TTC549 (cell line): ENCODE results near the gene KBTBD12.
"Not testable (repeated sequence)": the region's sequence is repeated elsewhere in the genome, so short reads cannot be mapped to it uniquely, and the experiment has no call there.

Experiments
- FAIRE-seq: peaks from 2 replicates; lab custom pipeline; 2012; peaks lifted over from hg19 to GRCh38; lab: Jason Lieb, UNC

Gene KBTBD12, protein sequence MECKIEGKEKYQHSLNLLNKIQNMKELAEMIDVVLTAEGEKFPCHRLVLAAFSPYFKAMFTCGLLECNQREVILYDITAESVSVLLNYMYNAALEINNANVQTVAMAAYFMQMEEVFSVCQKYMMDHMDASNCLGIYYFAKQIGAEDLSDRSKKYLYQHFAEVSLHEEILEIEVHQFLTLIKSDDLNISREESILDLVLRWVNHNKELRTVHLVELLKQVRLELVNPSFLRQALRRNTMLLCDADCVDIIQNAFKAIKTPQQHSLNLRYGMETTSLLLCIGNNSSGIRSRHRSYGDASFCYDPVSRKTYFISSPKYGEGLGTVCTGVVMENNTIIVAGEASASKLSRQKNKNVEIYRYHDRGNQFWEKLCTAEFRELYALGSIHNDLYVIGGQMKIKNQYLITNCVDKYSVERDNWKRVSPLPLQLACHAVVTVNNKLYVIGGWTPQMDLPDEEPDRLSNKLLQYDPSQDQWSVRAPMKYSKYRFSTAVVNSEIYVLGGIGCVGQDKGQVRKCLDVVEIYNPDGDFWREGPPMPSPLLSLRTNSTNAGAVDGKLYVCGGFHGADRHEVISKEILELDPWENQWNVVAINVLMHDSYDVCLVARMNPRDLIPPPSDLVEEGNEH

DNA sequence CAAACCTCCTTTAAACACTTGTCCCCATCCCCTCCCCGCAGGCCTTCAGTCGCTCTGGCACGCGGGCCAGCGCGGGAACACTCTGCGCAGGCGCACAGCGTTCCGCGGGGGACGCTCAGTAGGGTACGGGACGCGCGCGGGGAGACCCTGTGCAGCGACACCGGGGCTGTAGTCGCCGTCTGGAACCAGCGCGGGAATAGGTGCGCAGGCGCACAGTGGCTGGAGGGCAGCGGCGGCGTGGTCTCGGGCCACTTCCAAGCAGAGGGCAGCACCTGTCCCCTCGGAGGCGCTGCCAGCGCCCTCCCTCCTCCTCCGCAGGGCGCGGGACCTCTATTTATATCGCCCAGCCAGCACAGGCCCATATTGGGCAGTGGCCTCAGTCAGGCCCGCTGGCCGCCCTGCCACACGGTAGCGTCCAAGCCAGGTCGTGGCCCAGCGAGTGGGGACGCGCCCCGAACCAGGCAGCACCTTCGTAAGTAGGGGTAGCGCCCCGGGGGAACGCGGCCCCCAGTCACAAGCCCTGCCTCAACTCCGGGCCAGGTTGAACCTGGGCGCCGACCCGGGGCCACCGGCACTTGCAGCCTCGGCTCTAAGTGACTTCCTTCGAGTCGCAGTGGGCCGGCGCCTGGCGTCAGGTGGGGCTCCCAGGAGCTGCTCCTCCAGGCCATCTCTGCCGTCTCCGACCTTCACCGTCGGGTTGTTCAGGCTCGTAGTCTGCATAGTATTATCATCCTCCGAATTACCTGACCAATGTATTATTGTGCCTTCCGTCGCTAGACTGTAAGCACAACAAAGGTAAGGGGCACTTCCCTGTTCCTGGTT is at the start of gene KBTBD12:
TSS of gene KBTBD12 (plus strand) at position 118 of the 822 bp plus-strand sequence. CDS start 7,830 bp downstream, outside the sequence.
- FAIRE-seq: no peak

GRCh38 chr3:127865941-127866340 is 49.1 kb upstream of the KBTBD12 start:
- no peak for FAIRE-seq

- no peak for FAIRE-seq
Observed at GRCh38 chr3:127867412-127867811, 47.6 kb upstream of the KBTBD12 start.

DNA sequence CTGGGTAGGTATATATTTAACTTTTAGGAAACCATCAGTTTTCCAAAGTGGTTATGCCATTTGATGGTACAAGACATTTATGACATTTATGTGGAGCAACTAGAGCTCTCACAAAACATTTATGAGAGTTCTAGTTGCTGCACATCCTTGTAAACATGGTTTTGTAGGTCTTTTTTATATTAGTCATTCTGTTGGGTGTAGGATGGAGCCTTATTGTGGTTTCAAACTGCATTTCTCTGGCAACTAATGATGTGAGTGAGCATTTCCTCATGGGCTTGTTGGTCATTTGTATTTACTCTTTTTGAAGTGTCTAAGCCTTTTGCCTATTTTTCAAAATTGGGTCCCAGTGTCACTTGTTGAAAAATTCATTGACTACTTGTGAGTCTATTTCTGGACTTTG is 47.0 kb upstream of the KBTBD12 start:
- no peak for FAIRE-seq

- FAIRE-seq: no peak
Observed at GRCh38 chr3:127870156-127870555, 44.9 kb upstream of the KBTBD12 start.

GRCh38 chr3:127874097-127874496 is 40.9 kb upstream of the KBTBD12 start:
- not testable (repeated sequence) for FAIRE-seq

GRCh38 chr3:127881586-127881985 is 33.4 kb upstream of the KBTBD12 start:
- FAIRE-seq: no peak

DNA sequence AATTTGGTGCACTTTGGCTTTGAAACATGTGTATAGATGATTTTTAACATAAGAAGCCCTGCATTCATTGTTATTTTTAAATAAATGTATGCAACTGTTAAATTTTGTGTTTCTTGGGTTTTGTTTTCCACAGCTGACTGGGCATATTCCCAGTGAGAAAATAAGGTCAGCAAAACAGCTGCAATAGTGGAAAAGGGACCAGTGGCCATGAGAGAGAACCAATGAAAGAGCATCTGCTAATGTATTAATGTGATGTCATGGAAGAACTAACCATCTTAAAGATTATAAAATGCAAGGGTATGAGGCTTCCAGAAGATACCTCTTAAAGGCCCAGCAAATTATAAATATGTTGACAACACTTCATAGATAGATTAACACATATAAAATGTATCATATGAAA is 31.0 kb upstream of the KBTBD12 start:
- no peak for FAIRE-seq

DNA sequence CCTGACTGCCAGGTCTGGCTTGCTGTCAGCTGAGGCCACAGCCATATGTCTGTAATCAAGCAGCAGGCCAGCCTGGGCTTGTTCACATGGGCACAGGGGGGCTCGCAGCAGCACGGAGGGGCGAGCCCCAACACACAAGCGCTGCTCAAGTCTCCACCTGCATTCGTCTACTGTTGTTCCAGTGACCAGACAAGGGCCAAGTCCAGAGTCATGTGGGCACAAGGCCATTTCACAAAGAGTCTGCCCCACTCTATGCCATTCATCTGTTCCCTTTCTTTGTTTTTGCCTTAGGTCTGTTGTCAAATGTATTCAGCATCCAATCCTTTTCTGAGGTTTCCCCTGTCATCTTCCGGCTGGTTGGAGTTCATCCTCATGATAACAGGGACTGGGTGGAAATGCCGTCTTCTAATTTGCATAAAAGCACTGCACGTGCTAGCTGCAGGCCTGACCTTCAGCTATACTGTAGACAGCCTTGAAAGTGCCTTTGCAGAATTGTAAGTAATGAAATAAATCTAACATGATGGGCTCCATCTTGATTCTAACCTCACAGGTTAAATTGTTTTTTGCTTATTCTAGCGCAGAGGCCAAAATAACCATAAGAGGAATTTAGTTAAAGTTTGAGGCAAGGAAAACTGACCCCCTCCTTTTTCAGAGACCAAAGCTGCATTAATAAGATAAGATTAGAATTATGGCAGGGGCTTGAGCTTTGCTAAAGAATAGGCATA is 28.6 kb upstream of the KBTBD12 start:
- FAIRE-seq: no peak

DNA sequence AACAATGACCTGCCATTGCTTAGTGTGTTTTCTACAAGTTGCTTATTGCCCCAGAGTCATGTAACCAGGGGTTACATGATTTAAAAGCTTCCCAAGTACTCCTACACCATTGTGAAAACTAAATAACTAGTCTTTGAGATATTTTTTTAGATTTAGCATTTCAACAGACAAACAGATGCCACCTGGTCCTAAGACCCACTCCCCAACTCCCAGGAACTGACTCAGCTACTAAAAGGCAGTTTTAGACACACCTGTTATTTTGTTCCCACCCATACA is 28.1 kb upstream of the KBTBD12 start:
- no peak for FAIRE-seq

DNA sequence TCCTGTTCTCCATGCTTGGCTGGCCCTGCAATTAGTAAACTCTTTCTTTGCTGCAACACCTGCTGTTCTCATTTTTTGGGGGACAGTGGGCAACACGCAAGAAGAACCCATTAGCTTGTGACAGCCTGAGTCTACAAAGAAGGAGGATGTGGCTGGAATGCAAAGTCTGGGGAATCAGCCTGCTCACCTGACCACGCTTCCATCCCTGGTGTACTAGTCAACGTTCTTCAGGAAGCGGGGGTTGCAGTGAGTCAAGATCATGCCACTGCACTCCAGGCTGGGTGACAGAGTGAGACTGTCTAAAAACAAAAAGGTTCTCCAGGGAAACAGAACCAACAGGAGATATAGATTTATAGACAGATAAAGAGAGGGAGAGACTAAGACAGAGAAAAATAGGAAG is 27.7 kb upstream of the KBTBD12 start:
- no peak for FAIRE-seq

- FAIRE-seq: no peak
Observed at GRCh38 chr3:127888156-127888555, 26.9 kb upstream of the KBTBD12 start.

DNA sequence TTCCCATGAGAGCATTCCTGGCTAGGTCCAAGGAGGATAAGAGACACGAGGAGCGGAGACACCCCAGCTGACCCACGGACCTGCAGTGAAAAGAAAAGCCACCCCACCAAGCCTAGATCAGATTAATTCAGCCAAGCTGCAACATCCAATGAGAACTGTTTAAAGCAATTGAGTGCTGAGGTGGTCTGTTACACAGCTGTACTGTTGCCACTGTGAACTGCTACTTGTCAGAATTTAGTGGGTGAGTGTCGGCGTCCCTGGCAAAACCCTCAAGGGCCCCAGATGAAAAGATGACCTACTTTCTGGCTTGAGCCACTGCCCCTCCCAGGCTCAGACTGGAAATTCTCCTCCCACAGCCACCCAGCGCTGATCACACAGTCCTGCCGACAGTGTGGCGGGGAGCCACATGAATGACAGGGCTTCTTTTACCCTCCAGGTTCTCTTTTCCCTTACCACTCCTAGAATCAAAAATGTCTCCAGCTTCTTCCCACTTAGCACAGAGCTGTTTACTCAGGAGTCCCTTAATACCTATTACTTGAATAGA is 26.4 kb upstream of the KBTBD12 start:
- no peak for FAIRE-seq

GRCh38 chr3:127889461-127889863 is 25.6 kb upstream of the KBTBD12 start:
- FAIRE-seq: no peak

DNA sequence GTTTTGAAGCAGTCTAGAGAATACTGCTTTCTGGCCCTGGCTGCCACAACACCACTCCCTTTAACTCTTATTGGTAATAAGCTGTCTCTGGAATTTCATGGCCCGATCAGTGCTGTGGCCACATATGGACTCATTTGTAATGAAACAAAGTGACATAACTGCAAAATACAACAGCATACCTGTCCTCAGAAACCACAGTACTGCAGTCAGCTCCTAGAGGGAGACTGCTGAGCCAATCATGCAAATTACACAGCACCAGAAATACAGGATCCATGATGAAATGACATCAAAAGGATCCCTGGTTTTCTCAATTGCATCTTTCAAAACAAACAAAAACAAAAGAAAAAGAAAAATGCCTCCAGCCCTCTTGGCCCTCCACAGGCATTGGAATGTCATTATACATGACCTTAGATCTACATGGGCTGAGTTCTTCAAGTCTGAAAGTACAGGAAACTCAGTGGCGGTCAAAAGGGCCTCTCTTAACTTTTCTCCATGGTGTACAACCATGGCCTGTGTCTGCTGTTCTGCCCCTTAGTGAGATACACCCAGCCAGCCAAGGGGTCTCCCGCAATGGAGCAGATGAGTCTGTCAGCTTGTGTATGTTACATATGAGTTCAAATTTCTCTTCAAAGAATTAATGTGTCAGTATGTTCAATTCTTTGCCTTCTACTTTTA is 24.9 kb upstream of the KBTBD12 start:
- FAIRE-seq: no peak

DNA sequence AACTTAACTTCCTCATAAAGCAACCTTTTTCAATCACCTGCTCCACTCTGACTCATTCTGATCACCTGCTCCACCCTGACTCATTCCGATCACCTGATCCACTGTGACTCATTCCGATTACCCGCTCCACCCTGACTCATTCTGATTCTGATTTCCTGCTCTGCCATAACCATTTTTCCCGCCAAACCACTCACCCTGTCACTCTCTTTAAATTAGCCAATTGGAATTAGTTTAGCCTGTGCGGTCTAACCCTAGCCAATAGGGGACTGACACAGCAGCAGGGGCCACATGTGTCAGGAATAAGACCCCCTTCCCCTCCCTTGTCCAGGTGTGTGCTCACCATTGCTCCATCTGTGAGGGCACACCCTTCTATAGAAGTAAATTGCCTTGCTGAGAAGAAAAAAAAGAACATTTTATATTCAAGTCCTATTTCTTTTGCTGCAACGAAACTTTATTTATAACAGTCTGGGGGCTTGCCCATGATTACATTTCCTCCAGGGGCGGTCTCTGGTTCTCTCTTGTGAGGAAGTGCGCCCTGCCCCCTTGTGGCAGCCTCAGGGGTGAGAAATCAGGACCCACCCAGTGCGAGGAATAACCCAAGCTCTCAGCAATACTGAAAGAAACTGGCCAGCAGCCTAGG is 24.3 kb upstream of the KBTBD12 start:
- FAIRE-seq: not testable (repeated sequence)

DNA sequence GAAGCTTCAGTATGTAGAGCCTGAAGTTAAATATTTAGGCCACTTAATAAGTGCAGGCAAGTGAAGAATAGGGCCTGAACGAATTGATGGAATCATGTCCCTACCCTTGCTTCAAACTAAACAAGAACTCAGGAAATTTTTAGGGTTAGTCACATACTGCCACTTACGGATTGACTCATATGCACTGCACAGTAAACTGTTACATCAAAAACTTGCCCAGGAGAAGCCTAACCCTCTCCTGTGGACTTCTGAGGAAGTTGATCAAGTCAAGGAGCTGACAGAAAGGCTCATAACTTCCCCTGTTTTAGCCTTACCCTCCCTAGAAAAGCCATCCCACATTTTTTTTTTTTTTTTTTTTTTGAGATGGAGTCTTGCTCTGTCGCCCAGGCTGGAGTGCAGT is 20.6 kb upstream of the KBTBD12 start:
- no peak for FAIRE-seq

- no peak for FAIRE-seq
Observed at GRCh38 chr3:127899200-127899599, 15.8 kb upstream of the KBTBD12 start.

- no peak for FAIRE-seq
Observed at GRCh38 chr3:127899766-127900165, 15.3 kb upstream of the KBTBD12 start.

DNA sequence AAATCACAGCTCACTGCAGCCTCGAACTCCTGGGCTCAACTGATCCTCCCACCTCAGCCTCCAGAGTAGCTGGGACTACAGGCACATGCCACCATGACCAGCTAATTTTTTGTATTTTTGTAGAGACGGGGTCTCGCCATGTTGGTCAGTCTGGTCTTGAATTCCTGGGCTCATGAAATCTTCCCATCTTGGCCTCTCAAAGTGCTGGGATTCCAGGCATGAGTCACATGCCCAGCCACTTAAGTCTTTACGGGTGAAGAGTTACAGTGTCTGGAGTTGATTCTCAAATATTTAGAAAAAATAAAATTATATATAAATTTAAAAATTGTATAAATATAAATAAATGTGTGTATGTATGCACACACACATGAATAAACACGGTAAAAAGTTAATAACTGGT is 14.5 kb upstream of the KBTBD12 start:
- no peak for FAIRE-seq

DNA sequence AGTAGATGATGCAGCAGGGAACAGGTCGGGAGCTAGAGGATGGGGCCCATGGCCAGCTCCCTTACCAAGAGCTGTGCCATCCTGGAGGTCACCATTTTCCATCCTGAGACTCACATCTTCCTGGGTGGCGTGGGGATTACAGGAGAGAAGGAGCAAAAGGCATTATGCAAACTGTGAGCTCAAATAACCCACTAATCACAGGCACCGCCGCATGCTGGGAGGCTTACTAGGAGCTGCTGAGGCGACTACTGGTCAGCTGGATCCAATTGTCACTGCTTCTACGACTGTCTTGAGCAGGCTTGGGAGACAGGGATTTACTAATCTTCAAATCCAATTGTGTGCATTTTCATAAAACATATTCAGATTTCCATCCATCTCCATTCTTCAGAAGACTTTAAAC is 12.5 kb upstream of the KBTBD12 start:
- no peak for FAIRE-seq
